COLO829 (cell line): Measurements from ENCODE around the gene GAK.

Source experiments
- DNase-seq: peaks from one replicate; pipeline ENCODE4 v3.0.0; 2012; ENCODE audit warnings: low spot score

The GAK gene

DNA sequence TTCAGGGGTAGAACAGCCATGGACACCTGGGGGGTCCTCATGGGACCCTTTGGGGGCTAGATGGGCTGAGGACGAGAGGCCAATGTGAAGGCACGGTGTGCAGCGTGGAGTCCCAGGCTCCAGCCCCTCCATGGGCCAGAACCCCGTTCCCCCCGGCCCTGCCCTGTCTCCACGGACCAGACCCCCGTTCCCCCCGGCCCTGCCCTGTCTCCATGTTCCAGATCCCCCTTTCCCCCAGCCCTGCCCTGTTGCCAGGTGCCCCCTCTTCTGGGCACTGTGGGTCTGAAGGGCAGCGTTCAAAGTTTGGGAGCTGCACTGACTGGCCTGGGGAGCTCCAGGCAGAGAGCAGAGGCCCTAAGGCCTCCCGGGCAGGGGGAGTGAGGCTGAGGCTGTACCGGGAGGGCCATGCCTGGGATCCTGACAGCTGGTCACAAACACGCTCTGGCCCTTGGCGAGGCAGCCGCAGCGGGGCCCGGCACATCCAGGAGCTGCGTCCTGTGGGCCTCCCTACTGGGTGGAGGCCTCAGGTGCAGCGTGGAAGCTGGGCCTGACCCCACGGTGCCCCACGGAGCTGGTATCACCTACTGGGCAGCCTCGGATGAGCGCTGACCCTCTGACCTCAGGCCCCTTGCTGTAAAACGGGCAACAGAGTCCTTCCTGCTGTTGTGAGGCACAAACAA, 32.4 kb upstream of the GAK start:
- DNase-seq: no peak

DNA sequence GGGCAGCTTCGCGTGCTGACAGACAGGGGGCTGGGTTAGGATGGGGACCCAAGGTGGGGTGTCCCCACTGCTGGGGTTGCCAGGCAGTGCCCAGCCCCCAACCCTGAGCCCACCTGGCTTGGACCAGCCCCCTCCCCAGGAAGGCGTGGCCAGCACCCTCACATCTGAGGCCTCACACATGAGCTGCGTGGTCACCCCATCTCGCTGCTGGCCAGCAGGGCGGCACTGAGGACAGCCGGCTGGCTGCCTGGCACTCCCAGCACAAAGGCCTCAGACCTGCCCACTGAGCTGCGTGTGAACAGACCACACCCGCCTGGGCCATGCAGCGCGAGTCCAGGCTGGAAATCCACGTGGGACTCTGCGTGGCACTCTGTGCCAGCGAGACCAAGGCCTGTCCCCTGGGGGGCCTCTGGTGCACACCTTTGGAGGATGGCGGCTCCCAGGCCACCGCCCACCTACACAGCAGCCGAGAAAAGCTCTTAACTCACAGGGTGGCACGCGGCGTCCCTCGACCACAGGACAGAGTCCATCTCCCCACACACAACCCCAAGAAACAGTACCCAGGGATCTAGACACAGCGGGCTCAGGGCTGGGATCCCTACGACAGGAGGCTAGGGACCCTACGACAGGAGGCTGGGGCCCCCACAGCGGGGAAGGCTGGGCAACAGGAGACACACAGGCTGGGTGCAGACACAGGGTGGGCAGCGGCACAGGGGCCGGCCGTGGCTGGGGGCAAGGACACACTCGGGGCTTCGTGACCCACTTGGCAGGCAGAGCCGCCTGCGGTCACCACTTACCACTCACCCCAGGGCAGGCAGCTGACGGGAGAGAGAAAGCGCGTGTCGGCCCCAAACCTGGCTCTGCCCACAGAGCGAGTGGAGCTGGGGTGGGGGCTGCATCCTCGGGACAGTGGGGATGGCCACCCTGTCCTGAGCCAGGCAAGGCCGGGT, 31.4 kb upstream of the GAK start:
- no peak for DNase-seq

DNA sequence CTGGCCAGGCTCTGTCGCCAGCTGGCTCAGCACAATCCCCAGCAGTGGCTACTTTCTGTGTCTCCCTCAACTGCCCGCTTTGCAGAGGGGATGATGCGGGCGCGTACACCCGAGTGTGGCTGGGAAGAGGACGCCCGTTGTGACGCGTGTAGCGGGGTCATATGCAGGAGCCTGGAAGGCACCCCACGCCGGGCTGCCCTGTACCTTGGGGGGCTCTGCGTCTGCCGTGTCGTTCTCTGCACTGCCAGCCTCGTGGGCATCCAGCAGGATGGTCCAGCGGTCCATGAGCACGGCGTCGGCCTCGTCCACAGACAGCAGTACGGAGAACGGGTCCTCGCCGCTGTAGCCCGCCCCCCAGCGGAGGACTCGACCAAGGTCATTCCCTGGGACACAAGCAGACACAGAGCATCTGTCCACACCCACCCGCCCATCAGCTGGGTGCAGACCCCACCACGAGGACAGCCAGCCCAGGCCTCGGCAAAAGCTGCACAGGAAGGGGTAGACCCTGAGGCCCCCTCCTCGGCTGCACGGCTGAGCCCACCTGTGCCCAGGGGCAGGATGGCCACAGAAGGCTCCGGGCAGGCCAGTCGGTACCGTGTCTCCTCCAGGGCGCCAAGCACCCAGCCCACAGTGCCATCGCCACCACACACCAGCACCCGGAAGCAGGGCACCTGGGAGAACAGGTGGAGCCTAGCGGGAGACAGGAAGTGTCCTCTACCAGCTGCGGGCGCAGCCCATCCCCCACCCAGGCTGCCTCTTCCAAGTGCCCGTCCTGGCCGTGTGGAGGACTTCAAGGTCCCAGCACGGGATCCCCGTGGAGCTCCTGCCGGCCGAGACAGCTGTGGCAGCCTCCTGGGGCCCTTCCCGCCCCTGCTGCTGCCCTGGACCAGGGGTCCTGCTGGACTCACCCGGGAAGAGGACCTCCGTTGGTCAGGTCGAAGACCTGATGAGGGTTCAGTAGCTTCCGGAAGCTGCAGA, 30.4 kb upstream of the GAK start:
- no peak for DNase-seq

DNA sequence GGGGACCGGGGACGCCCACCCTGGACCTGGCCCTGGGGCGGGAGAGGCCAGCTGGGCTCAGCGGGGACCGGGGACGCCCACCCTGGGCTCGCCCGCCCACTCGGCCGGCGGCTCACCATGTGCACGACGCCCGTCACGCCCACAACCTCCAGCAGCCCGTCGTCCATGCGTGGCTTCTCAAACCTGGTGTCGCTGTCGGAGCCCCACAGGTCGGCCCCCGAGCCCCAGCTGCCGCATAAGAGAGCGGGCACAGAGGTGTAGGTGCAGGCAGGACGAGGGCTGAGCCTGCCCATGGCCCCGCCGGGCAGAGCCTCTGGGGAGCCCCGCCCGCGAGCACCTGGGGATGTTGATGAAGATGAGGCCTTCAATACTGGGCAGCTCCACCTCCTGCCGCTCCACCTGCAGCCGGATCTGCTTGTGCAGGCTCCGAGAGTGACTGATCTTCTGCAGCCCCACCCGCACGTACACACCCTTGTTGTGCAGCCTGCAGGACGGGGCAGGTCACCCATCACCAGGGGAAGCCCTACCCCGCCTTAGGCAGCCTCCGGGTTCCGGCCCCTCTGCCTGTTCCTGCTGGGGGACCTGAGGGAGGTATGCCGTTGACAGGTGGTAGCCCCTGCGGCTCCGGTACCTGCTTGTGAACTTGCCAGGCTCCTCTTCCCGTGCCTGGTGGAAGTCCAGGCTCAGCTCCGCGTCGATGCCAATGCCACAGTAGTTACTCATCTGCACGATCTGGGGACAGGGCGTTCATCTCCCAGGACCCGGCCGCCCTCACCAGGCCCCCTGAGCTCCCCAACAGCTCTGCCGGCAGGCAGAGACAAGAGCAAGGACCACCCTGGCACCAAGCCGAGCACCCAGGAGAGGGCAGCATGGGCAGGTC, 29.5 kb upstream of the GAK start:
- DNase-seq: no peak

DNA sequence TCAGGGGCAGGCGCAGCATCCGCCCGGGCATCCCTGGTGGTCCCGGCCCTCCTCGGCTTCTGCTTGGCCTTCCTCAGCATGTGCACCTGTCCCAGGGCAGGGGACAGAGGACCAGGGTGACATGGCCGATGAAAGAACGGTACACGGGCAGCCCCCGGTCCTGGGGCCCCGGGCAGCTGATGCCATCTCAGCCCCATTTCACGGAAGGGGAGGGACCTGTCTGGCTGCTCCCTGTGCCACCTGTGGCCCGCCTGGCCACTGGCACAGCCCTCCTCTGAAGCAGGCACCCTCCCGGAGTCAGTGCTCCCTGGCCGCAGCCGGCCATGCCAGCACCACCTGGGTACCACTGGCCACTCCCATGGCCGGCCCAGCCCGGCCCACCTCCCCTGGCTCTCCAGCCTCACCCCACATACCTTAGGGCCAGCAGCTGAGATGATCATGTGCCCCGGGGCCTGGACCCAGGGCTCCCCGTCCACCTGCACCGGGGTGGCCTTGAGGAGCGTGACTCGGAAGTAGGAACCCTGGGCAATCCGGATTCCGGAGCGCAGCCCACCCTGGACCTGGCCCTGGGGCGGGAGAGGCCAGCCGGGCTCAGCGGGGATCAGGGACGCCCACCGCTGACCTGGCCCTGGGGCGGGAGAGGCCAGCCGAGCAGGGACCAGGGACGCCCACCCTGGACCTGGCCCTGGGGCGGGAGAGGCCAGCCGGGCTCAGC, 28.7 kb upstream of the GAK start:
- DNase-seq: no peak

DNA sequence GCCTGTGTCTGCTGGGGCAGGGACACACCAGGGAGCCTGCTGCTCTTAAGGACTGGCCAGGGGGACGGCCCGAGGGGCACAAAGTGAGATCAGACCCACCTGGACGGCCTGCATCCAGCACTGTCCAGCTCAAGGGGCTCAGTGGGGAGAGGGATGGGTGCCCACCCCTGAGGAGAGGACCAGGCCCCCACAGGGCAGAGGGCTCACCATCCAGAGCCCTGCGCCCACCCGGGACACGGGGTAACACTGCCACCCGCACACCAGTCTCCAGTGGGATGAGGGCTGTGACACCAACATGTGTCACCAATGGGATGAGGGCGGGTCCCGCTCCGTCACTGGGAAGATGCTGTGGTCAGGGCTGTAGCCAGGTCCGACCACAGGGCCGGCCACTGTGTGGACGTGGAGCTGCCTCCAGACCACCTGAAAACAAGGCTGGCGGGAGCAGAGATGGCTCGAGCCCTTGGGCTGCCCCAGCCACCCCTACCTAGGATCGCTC, 28.1 kb upstream of the GAK start:
- no peak for DNase-seq

DNA sequence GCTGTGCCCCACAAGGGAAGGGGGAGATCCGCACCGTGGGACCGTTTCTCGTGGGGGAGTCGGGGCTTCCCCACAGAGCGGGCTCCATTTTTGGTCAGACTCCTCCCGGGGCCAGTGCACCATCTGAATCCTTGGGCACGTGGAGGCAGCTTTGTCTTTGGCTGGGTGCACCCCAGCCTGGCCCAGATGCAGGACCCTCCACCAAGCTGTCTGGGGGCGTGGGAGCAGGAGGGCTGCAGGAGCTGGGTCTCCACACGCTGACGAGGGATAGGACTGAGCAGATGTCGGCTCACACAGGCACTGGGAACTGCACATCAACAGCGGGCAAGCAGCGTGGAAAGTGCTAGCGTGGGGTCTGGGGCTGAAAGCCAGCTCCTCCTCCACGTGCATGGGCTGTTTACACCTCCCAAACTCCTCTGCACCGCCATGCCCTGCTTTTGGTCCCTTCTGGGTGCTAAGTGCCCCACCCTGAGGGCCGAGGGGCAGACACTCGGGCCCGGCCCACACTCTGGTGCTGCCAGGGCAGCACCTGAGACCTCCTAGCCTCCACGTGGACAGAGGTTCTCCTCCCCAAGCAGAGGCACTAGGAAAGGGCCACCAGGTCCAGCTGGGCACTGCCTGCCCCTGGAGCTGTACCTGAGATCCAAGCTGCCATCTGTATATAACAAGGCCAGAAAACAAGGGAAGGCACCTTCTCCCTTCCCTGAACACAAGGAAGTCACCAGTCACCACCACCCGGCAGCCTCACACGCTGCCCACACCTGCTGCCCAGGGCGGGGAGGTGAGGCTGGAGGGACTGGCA, 27.4 kb upstream of the GAK start:
- no peak for DNase-seq

DNA sequence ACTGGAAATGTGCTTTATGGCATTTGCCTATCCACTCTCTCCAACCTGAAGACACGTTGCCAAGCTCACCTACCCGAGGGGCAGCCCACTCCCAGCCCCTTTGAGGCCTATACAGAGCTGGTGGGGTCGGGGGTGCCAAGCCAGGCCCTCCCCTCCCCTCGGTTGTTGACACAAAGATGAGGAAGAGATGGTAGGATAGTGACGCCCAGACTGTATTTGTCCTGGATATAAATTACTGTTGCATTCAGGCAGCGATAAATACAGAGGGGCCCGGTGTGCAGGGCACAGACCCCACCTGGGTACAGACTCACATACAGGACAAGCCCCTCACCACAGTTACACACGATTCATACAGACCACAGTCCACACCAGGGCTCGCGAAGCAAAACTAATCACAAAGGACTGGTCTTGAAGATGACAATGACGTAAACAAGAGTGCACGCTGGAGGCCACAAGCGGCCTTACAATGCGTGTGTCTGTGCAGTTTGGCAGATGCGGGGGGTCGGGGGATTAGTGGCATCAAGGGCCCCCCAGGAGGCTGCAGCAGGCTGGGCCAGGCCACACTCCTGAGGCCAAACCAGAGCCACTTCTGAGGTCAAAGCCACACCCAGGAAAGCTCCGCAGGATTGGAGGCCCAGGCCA, 26.7 kb upstream of the GAK start:
- DNase-seq: no peak

DNA sequence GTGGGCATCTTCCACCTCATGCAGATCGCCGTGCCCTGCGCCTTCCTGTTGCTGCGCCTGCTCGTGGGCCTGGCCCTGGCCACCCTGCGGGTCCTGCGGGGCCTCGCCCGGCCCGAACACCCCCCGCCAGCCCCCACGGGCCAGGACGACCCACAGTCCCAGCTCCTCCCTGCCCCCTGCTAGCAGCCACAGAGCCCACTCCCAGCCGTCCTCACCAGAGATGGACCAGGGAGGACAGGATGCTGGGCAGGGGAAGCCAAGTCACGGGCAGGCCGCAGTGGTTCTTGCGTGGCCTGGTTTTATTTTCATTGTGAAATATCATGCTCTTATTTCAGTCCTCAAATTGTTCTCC, 26.2 kb upstream of the GAK start:
- DNase-seq: no peak

DNA sequence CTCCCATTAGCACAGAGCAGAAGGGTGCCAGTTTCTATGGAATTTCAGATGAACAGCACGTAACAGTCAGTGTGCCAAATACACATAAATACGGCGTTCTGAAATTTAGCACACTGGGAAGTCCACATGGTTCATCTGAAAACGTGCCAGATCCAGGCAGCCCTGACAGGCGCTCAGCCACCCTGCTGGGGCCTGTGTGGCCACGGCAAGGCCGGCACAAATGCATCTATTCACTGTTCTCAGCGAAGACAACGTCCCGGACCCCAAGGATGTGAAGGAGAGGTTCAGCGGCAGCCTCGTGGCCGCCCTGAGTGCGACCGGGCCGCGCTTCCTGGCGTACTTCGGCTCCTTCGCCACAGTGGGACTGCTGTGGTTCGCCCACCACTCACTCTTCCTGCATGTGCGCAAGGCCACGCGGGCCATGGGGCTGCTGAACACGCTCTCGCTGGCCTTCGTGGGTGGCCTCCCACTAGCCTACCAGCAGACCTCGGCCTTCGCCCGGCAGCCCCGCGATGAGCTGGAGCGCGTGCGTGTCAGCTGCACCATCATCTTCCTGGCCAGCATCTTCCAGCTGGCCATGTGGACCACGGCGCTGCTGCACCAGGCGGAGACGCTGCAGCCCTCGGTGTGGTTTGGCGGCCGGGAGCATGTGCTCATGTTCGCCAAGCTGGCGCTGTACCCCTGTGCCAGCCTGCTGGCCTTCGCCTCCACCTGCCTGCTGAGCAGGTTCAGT, 25.6 kb upstream of the GAK start:
- no peak for DNase-seq

DNA sequence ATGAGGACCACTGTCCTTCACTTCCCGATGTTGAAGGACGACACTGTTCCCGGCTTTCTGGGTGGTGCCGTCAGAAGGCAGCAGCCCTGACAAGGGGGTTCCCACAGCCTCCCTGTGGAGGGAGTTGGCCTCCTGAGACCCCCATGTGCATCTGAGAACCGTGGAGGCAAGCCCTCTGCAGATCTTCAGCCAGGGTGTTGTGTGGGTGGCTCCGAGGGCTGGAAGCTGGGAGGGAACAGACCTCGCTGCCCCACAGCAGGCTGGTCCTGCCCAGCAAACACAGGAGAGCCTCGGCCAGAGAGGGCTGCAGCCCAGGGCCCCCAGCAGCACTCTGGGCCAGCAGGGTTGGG, 25.1 kb upstream of the GAK start:
- no peak for DNase-seq

DNA sequence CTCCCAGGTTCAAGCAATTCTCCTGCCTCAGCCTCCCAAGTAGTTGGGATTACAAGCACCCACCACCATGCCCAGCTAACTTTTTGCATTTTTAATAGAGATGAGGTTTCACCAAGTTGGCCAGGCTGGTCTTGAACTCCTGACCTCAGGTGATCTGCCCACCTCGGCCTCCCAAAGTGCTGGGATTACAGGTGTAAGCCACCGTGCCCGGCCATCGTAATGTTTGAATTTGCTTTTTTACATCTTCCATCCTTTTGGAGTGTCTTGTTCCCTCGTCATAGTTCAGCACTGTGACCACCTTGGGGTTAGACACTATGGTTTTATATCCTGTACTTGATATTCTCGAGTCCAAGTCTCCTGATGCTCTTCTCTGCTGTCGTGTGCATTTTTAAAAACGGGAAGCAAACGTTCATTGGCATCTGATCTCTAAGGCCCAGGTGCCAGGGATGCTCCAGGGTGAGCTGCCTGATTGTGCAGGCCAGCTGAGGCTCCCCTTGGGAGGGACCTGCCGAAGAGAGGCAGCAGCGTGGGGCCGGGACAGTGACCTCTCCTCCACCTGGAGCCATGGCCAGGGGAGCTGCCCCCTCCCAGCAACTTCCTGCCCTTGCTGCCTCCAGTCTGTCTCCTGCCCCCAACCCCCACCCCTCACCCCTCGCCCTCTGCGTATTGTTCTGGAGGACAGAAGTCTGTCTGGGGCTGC, 24.6 kb upstream of the GAK start:
- DNase-seq: no peak

DNA sequence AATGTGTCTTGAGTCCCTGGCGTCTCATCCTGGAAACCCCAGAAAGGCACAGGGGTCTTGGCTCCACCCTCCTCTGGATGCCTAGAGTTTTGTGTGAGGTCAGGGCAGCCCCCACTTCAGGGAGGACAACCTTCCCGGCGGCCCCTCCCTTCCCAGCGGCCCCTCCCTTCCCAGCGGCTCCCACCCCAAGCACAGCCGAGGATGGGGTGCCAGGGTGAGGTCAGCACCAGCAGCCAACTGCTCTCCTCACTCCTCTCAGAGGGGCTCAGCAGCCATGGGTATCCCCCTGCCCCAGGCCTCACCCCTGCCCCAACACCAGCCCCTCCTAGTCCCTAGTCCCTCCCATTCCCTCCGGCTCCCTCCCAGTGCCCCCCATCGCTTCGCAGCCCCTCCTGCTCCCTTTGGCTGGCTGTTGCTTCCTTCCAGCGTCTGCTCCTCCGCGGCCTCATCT, 23.8 kb upstream of the GAK start:
- no peak for DNase-seq

DNA sequence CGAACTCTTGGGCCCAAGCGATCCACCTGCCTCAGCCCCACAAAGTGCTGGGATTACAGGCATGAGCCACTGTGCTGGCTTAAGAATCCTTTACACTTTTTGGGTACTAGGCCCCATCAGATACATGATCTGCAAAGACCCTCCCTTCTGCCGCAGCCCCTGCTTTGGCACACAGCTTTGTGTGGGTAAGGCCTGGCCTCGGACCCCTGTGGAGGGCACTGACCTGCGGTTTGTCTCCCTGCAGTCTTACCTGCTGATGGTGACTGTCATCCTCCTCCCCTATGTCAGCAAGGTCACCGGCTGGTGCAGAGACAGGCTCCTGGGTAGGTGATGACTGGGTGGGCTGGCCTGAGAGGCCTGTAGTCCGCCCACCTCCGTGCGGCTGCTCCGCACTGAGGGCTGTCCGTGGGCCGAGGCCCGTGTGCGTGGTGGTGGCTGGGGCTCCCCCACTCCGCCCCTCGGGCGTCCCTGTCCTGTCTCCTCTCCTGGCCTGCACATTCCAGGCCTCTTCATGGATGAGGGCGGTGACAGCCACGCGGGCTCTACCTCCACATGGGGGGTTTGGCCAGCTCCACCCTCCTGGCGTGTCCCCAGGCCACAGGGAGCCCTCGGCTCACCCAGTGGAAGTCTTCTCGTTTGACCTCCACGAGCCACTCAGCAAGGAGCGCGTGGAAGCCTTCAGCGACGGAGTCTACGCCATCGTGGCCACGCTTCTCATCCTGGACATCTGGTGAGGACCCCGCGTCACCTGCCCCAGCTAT, 23.2 kb upstream of the GAK start:
- no peak for DNase-seq

DNA sequence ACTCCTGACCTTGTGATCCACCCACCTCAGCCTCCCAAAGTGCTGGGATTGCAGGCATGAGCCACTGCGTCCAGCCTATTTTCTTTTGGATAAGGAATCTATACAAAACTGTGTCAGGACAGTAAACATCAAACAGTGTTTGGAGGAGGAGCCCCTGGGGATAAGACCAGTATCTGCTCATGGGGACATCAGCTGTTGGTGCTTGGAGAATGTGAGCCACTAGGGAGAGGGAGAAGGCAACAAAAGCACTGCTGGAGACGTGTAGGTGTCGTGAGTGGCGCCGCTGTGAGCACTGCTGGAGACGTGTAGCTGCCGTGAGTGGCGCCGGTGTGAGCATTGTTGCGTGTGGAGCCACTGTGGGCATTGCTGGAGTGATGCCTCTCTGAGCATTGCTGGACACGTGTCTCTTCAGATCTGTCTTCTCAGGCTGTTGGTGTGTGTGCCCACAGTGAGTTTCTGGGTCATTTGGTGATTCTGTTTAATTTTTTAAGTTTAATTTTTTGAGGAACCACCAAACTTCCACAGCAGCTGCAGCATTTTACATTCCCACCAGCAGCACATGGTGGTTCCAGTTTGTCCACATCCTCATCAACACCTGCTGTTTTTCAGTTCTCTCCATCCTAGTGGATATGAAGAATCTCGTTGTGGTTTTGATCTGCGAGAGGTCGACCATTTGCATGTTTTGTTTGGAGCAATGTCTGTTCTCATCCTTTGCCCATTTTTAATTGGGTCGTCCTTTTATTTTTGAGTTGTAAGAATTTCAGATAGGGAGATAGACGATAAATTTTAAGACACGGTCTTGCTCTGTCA, 22.3 kb upstream of the GAK start:
- no peak for DNase-seq

DNA sequence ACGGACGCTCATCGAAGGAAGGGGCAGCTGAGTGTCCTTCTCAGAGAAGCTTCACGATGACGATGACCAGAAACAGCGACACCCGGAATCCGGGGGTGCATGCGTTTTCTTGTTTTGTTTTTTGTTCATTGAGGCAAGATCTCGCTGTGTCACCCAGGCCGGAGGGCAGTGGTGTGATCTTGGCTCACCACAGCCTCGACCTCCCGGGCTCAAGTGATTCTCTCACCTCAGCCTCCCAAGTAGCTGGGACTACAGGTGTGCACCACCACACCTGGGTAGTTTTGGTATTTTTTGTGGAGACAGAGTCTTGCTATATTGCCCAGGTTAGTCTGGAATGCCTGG, 21.4 kb upstream of the GAK start:
- DNase-seq: no peak
